Natural killer cell (primary cell): Measurements from ENCODE around the gene CHRNG. TPM values are rescaled to one million over a fixed set of nuclear protein-coding genes. Genes with fewer than 3 reads are reported as not detected.

Experiments
- ATAC-seq, 3 donors: fragments of 150-1000 bp in 2 of 3; fragments of 200-7000 bp in 1 of 3; cut with Tn5 transposase; 1 replicate in 1 of 3; 2 replicates in 2 of 3; pipeline ENCODE4 v1.10.0; 2021; ENCODE audit warnings: mild to moderate bottlenecking in 2 of 3, moderate library complexity in 2 of 3
- DNase-seq, 2 donors: peaks; one replicate each; pipeline versions ENCODE4 v3.0.0 to v3.0.0-alpha.2; 2013 to 2021; ENCODE audit warnings: mixed read lengths in 1 of 2
- H3K27ac ChIP-seq: one replicate; pipeline ENCODE4 v1.5.1; 2013; ENCODE audit warnings: mild to moderate bottlenecking, low read length
- H3K27me3 ChIP-seq: one replicate; pipeline ENCODE4 v1.6.1; 2013; ENCODE audit warnings: low read length; ENCODE audit not compliant: control insufficient read depth, insufficient read depth
- H3K36me3 ChIP-seq: one replicate; pipeline ENCODE4 v1.6.1; 2013; ENCODE audit warnings: low read length; ENCODE audit not compliant: control insufficient read depth, insufficient read depth
- H3K4me1 ChIP-seq: one replicate; pipeline ENCODE4 v1.6.1; 2013; ENCODE audit warnings: low read length; ENCODE audit not compliant: control insufficient read depth, insufficient read depth
- H3K4me3 ChIP-seq: one replicate; pipeline ENCODE4 v1.5.1; 2013; ENCODE audit warnings: low read length
- H3K9me3 ChIP-seq: one replicate; pipeline ENCODE4 v1.6.1; 2013; ENCODE audit warnings: low read length; ENCODE audit not compliant: control insufficient read depth, insufficient read depth
- H3K27ac Mint-ChIP-seq, 2 donors: one replicate each; pipeline ENCODE4 v1.8.0; 2022; ENCODE audit warnings: mild to moderate bottlenecking in 2 of 2, mixed read lengths in 2 of 2, moderate library complexity in 1 of 2
- H3K27me3 Mint-ChIP-seq, 2 donors: one replicate each; pipeline ENCODE4 v1.8.0; 2022; ENCODE audit warnings: low read depth in 2 of 2, mixed read lengths in 2 of 2
- H3K36me3 Mint-ChIP-seq: one replicate; pipeline ENCODE4 v1.8.0; 2022; ENCODE audit warnings: mixed read lengths
- H3K4me1 Mint-ChIP-seq, 2 donors: one replicate each; pipeline ENCODE4 v1.8.0; 2022; ENCODE audit warnings: mixed read lengths in 2 of 2
- H3K4me3 Mint-ChIP-seq: one replicate; pipeline ENCODE4 v1.8.0; 2022; ENCODE audit warnings: mild to moderate bottlenecking, moderate library complexity, mixed read lengths
- H3K9me3 Mint-ChIP-seq, 2 donors: one replicate each; pipeline ENCODE4 v1.8.0; 2022; ENCODE audit warnings: mixed read lengths in 2 of 2
- WGBS: methylation state at CpG from one replicate; pipeline ENCODE4 v1.1.7; 2013; ENCODE audit warnings: missing lambda C conversion rate; ENCODE audit not compliant: insufficient coverage; 5-methylcytosine and 5-hydroxymethylcytosine counted together
- intact Hi-C: fragments of 100-400 bp; cut with micrococcal nuclease; formaldehyde crosslinking; loops from one replicate; pipeline ENCODE4 v1.14.2; 2022
- total RNA-seq, 4 donors: library from RNA; stranded (reverse); fragments of 120-200 nt in 1 of 4; gene quantifications; one replicate each; pipeline versions ENCODE4 v1.2.3 to v1.2.4, GENCODE V29; 2013 to 2022
- TF ChIP-seq, protein P1 (sequence below): fragments of 200-600 bp; IDR thresholded peaks from one replicate; pipeline ENCODE4 v1.8.0; 2022; ENCODE audit warnings: antibody characterized with exemption

The CHRNG gene
- total RNA-seq, 3 donors from 2014 or later (not counting 1 experiment from before 2014, with no cell fraction given): not detected

DNA sequence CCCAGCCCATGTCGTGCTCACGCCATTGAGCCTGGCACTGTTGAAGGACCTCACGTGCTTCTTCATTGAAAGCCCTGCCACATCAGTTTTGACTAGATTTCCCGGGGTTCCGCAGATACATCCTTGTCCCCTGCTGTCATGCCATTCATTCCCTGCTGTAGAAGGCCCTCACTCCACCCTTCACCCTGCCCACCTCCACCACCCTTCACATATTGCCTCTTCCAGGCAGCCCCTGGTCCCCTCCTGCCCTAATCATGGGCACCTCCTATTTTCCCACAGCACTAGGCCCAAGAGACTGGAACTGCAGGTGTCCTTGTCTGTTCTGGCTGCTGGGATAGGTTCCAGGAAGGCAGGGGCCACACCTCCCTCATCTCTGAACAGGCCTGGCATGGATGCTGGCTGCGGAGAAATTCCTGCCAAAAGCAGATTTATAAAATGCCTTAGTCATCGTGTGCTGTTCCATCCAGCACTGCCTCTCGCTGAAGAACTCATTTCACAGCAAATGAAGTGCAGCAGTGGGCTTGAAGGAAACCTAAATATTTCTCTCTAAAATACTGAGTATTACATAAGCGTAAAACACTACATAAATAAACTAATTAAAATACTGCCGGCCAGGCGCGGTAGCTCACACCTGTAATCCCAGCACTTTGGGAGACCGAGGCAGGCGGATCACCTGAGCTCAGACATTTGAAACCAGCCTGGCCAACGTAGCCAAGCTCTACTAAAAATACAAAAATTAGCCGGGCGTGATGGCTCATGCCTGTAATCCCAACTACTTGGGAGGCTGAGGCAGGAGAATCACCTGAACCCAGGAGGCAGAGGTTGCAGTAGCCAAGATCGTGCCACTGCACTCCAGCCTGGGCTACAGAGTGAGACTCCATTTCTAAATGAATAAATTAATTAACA lies 49.4 kb downstream of the CHRNG start:
- TF ChIP-seq, protein P1, sequence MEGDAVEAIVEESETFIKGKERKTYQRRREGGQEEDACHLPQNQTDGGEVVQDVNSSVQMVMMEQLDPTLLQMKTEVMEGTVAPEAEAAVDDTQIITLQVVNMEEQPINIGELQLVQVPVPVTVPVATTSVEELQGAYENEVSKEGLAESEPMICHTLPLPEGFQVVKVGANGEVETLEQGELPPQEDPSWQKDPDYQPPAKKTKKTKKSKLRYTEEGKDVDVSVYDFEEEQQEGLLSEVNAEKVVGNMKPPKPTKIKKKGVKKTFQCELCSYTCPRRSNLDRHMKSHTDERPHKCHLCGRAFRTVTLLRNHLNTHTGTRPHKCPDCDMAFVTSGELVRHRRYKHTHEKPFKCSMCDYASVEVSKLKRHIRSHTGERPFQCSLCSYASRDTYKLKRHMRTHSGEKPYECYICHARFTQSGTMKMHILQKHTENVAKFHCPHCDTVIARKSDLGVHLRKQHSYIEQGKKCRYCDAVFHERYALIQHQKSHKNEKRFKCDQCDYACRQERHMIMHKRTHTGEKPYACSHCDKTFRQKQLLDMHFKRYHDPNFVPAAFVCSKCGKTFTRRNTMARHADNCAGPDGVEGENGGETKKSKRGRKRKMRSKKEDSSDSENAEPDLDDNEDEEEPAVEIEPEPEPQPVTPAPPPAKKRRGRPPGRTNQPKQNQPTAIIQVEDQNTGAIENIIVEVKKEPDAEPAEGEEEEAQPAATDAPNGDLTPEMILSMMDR: no peak
- no peaks in the 10 kb centered on the region for H3K27me3 Mint-ChIP-seq
- no peak for DNase-seq
- Histone ChIP-seq H3K4me3 (no peak overlapping the region), H3K9me3 (no peaks in the 10 kb centered on the region), H3K4me1 (no peaks in the 10 kb centered on the region), H3K36me3 (no peaks in the 10 kb centered on the region), H3K27ac (no peak overlapping the region), H3K27me3 (no peaks in the 10 kb centered on the region)
- no peaks in the 10 kb centered on the region for H3K36me3 Mint-ChIP-seq
- H3K4me1 Mint-ChIP-seq: no peaks in the 10 kb centered on the region
- no peaks in the 10 kb centered on the region for H3K9me3 Mint-ChIP-seq
- intact Hi-C loops: no loop called here
- H3K4me3 Mint-ChIP-seq: no peak overlapping the region
- H3K27ac Mint-ChIP-seq: no peak overlapping the region
- 88% methylated on average over 17 of the region's 18 CpGs for WGBS
- no peak for ATAC-seq

DNA sequence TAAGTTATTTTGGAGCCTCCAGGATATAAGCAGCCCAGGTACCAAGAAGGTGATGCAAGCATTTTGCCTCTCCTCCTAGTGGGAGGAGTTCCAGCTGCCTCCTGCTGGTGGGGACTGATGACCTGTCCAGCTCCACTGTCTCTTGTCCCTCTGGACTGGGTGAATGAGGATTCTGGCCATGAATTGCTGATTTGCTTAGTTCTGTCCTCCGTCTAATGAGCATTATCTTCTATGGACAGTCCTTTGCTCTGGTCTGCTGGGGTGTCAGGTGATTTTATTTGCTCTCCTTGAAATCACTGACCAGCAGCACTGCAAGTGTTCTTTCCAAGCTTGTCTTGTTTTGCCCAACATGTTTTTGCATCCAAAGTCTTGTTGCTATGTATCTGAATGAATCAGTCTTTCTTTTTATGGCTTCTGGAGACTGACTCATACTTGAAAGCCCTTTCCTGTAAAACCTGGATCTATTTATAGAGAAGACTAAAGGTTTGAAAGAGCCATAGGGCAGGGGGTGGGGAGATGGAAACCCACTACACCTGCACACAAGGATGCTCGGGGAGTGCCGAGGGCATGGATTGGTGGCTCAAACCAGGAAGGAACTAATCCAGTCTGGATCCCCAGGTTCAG lies 53.4 kb downstream of the CHRNG start:
- intact Hi-C loops: no loop called here
- Mint-ChIP-seq H3K27ac (no peak overlapping the region), H3K27me3 (no peaks in the 10 kb centered on the region), H3K9me3 (no peaks in the 10 kb centered on the region), H3K36me3 (no peaks in the 10 kb centered on the region), H3K4me3 (no peak overlapping the region), H3K4me1 (no peaks in the 10 kb centered on the region)
- no peak overlapping the region for H3K27ac ChIP-seq
- no peaks in the 10 kb centered on the region for H3K36me3 ChIP-seq
- no peaks in the 10 kb centered on the region for H3K4me1 ChIP-seq
- no peak for ATAC-seq
- no peaks in the 10 kb centered on the region for H3K27me3 ChIP-seq
- TF ChIP-seq, protein P1: no peak
- WGBS: 86% methylated on average over 3 of the region's 3 CpGs
- H3K4me3 ChIP-seq: no peak overlapping the region
- no peak for DNase-seq
- H3K9me3 ChIP-seq: no peaks in the 10 kb centered on the region

DNA sequence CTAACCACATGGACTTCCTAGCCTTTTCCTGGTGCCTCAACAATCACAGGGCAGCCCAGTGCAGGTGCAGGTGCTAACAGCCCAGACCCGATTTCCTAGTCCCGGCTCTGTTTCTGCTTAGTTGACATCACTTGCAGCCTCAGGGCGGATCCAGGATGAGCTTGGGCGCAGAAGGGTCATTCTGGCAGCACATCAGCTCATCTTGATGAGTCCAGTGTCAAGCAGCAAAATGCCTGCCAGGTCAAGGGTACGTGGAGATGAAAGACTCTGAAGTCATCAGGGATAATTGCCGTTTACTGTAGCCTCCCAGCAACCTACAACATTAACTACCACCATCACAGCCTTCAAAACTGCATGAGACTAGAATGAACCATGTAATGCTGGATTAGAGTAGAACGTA lies 54.5 kb downstream of the CHRNG start:
- Mint-ChIP-seq H3K27ac (no peak overlapping the region), H3K4me3 (no peak overlapping the region)
- TF ChIP-seq, protein P1: no peak

More for the DNA sequence above, 54.5 kb downstream of the CHRNG start:
- H3K4me1 Mint-ChIP-seq: no peaks in the 10 kb centered on the region
- no peaks in the 10 kb centered on the region for H3K9me3 Mint-ChIP-seq
- 82% methylated on average over 6 of the region's 7 CpGs for WGBS
- no peak overlapping the region for H3K27ac ChIP-seq
- no peaks in the 10 kb centered on the region for H3K36me3 Mint-ChIP-seq
- DNase-seq (no peak), ATAC-seq (no peak)
- intact Hi-C loops: no loop called here
- no peaks in the 10 kb centered on the region for H3K4me1 ChIP-seq
- no peaks in the 10 kb centered on the region for H3K9me3 ChIP-seq
- H3K27me3 Mint-ChIP-seq: no peaks in the 10 kb centered on the region
- no peaks in the 10 kb centered on the region for H3K27me3 ChIP-seq
- no peak overlapping the region for H3K4me3 ChIP-seq
- H3K36me3 ChIP-seq: no peaks in the 10 kb centered on the region

Other genes with a start within 250 kb of the CHRNG start
- gene ALPP, start 160.9 kb upstream of the CHRNG start, total RNA-seq: under 1 TPM in 1 of 3 donors, not detected in 2; 0.30 TPM
- not detected for gene ALPG, start 132.8 kb upstream of the CHRNG start, total RNA-seq
- gene ALPI, start 83.5 kb upstream of the CHRNG start, total RNA-seq: not detected
- gene ECEL1, start 51.9 kb upstream of the CHRNG start, total RNA-seq: not detected
- not detected for gene PRSS56, start 19.3 kb upstream of the CHRNG start, total RNA-seq
- gene CHRND, start 13.5 kb upstream of the CHRNG start, total RNA-seq: not detected
- 10 to 100 TPM; 10.6 to 13.2 (median 12.4) TPM for gene TIGD1, start 10.9 kb downstream of the CHRNG start, total RNA-seq
- 10 to 100 TPM; 62.2 to 67.6 (median 63.5) TPM for gene EIF4E2, start 11.0 kb downstream of the CHRNG start, total RNA-seq
- under 1 TPM in 1 of 3 donors, not detected in 2; 0.58 TPM for gene EFHD1, start 93.9 kb downstream of the CHRNG start, total RNA-seq
- gene GIGYF2, start 157.6 kb downstream of the CHRNG start, total RNA-seq: 10 to 100 TPM; 73.6 to 85.3 (median 80.1) TPM
- gene KCNJ13, start 236.9 kb downstream of the CHRNG start, total RNA-seq: not detected